ENCODE measurements around the gene CD2AP.
A peak's percentile ranks its signal among the peaks of the same experiment; 100 is the strongest.
"Not testable (repeated sequence)": the region's sequence is repeated elsewhere in the genome, so short reads cannot be mapped to it uniquely, and the experiment has no call there.

Gene CD2AP

GRCh38 chr6:47477497-47478232 lies at the start of gene CD2AP:
CD2AP (plus strand) TSS chr6:47477789; CDS start chr6:47478245, 456 bp downstream.
- peak; percentile 90 for DNase-seq (ENCODE audit: low spot score)

- DNase-seq (ENCODE audit: low spot score), result no peak
Measured at GRCh38 chr6:47428288-47428687, 49.3 kb upstream of the CD2AP start.

GRCh38 chr6:47428746-47429664 lies 48.6 kb upstream of the CD2AP start:
- DNase-seq (ENCODE audit: low spot score), result no peak

GRCh38 chr6:47434372-47435253 lies 43.0 kb upstream of the CD2AP start:
- DNase-seq (ENCODE audit: low spot score), result no peak

- DNase-seq (ENCODE audit: low spot score), result no peak
Measured at GRCh38 chr6:47435254-47435612, 42.4 kb upstream of the CD2AP start.

- DNase-seq (ENCODE audit: low spot score), result no peak
Measured at GRCh38 chr6:47437592-47437991, 40.0 kb upstream of the CD2AP start.

- no peak for DNase-seq (ENCODE audit: low spot score)
Measured at GRCh38 chr6:47438481-47439347, 38.9 kb upstream of the CD2AP start.

GRCh38 chr6:47439348-47439668 lies 38.3 kb upstream of the CD2AP start:
- DNase-seq (ENCODE audit: low spot score), result no peak

GRCh38 chr6:47440719-47441118 lies 36.9 kb upstream of the CD2AP start:
- peak; percentile 66 for DNase-seq (ENCODE audit: low spot score)

GRCh38 chr6:47444964-47445363 lies 32.6 kb upstream of the CD2AP start:
- DNase-seq (ENCODE audit: low spot score), result not testable (repeated sequence)

GRCh38 chr6:47446669-47447330 lies 30.8 kb upstream of the CD2AP start:
- peak; percentile 18 for DNase-seq (ENCODE audit: low spot score)

- no peak for DNase-seq (ENCODE audit: low spot score)
Measured at GRCh38 chr6:47447722-47448121, 29.9 kb upstream of the CD2AP start.

- DNase-seq (ENCODE audit: low spot score), result no peak
Measured at GRCh38 chr6:47451162-47451561, 26.4 kb upstream of the CD2AP start.

GRCh38 chr6:47452899-47453298 lies 24.7 kb upstream of the CD2AP start:
- no peak for DNase-seq (ENCODE audit: low spot score)

GRCh38 chr6:47453372-47453936 lies 24.1 kb upstream of the CD2AP start:
- no peak for DNase-seq (ENCODE audit: low spot score)

- DNase-seq (ENCODE audit: low spot score), result no peak
Measured at GRCh38 chr6:47454713-47455396, 22.7 kb upstream of the CD2AP start.

GRCh38 chr6:47455533-47456209 lies 21.9 kb upstream of the CD2AP start:
- DNase-seq (ENCODE audit: low spot score), result no peak

- no peak for DNase-seq (ENCODE audit: low spot score)
Measured at GRCh38 chr6:47456536-47456975, 21.0 kb upstream of the CD2AP start.

- no peak for DNase-seq (ENCODE audit: low spot score)
Measured at GRCh38 chr6:47457370-47457769, 20.2 kb upstream of the CD2AP start.
